ENCODE measurements around the gene PKNOX2. TPM values are rescaled to one million over a fixed set of nuclear protein-coding genes. Genes with fewer than 3 reads are reported as not detected.

The PKNOX2 gene
- total RNA-seq, 4 donors from 2014 or later = 0.83 to 4.1 (median 2.5) TPM

DNA sequence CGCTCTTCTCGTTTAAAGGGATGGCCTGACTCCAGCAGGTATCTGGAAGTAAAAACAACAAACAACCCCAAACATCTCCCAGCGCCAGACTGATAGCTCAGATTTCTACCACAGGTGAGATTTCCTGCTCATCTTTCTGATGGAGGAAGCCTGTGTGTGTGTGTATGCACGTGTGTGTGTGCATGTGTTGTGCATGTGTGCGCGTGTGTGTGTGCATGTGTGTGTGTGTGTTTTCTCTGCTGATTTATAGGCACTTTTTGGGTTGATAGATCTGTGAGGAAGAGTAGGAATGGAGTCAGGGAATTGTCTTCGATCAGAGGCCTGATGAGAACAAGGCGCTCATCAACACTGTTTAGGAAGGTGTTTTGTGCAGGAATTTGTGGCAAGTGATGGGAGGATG lies 103.0 kb downstream of the PKNOX2 start:
- Histone ChIP-seq H3K27ac (replicated peaks in 1 of 4) (no peak overlapping the region), H3K27me3 (peaks cover 0 to 22% (median 0%) of the 10 kb centered on the region in 4 donors), H3K4me3 (no peak overlapping the region), H3K4me1 (peaks cover 11 to 19% (median 16%) of the 10 kb centered on the region in 4 donors), H3K9me3 (no peaks in the 10 kb centered on the region), H3K36me3 (no peaks in the 10 kb centered on the region)
- DNase-seq (ENCODE audit: extremely low spot score) = no peak
- no peak for TF ChIP-seq POLR2A (IDR thresholded peaks at IDR 0.05; ENCODE audit: low read depth)
- TF ChIP-seq EP300 (IDR thresholded peaks at IDR 0.05) = no peak
- no peak for TF ChIP-seq POLR2AphosphoS5 (IDR thresholded peaks at IDR 0.05)
- TF ChIP-seq, protein P1, sequence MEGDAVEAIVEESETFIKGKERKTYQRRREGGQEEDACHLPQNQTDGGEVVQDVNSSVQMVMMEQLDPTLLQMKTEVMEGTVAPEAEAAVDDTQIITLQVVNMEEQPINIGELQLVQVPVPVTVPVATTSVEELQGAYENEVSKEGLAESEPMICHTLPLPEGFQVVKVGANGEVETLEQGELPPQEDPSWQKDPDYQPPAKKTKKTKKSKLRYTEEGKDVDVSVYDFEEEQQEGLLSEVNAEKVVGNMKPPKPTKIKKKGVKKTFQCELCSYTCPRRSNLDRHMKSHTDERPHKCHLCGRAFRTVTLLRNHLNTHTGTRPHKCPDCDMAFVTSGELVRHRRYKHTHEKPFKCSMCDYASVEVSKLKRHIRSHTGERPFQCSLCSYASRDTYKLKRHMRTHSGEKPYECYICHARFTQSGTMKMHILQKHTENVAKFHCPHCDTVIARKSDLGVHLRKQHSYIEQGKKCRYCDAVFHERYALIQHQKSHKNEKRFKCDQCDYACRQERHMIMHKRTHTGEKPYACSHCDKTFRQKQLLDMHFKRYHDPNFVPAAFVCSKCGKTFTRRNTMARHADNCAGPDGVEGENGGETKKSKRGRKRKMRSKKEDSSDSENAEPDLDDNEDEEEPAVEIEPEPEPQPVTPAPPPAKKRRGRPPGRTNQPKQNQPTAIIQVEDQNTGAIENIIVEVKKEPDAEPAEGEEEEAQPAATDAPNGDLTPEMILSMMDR (IDR thresholded peaks at IDR 0.05) = no peak
- WGBS = 89% methylated on average over 8 of the region's 8 CpGs
- intact Hi-C loops (cut with DNase I) = no loop called here

DNA sequence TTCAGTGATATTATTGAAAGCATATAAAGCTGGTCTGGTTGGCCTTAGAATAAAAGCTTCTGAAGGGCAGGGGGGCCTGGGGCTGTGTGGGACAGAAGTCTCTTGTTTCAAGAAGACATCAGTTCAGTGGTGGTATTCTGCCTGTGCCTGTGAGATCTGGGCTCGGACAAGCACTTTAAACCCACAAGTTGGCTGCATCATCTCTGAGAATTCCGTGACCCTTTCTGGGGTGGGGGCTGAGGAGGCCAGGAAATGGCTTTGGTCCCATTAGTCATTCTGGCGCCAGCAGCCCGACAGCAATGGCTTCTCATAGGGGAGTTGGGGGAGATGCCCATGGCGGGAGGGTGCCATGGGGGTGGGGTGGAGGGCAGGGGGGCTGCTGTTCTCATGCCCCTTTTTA lies 104.1 kb downstream of the PKNOX2 start:
- DNase-seq (ENCODE audit: extremely low spot score) = no peak
- intact Hi-C loops (cut with DNase I) = no loop called here
- Histone ChIP-seq H3K27ac (replicated peaks in 1 of 4) (no peak overlapping the region), H3K36me3 (no peaks in the 10 kb centered on the region), H3K9me3 (no peaks in the 10 kb centered on the region), H3K4me1 (peaks cover 3 to 8% (median 6%) of the 10 kb centered on the region in 4 donors), H3K27me3 (peaks cover 0 to 12% (median 0%) of the 10 kb centered on the region in 4 donors), H3K4me3 (no peak overlapping the region)
- WGBS = 78% methylated on average over 4 of the region's 5 CpGs
- TF ChIP-seq, protein P1 (IDR thresholded peaks at IDR 0.05) = no peak
- no peak for TF ChIP-seq EP300 (IDR thresholded peaks at IDR 0.05)
- TF ChIP-seq POLR2AphosphoS5 (IDR thresholded peaks at IDR 0.05) = no peak
- no peak for TF ChIP-seq POLR2A (IDR thresholded peaks at IDR 0.05; ENCODE audit: low read depth)

DNA sequence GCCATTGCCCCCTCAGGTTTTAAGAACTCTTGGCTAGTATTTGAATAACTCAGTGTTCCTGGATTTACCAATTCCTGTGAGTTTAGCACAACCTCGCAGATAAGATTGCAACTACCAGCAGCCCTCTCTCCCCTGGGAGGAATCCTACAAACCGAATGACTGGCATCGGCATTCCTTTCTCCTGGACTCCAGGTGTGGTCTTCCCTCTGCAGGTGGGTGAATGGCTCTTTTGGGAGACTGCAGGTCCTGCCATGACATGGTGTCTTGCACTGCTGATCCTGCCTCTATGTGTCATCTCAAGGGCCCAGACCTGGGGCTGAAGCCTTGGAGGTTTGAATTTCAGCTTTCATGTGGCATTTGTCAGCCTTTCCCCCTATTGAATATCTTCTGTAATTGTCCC lies 105.6 kb downstream of the PKNOX2 start:
- WGBS = 92% methylated on average over 3 of the region's 3 CpGs

DNA sequence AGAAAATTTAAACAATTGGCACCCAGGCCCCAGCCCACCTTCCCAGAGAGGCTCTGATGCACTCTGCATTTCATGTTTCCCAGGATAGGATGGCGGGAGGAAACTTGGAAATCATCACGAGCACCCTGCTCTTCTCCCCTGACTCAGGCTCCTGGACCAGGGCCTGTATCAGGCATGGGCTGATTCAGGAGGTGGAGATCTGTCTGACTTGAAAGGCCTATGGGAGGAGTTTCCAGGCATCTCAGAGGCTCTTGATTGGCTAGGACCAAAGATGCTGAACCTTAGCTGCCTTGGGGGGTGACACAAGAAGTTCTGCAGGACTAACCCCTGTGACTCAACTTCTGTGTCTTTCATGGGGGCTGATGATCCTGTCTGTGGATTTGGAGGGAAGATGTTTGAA lies 106.2 kb downstream of the PKNOX2 start:
- no peaks in the 10 kb centered on the region for H3K27me3 ChIP-seq
- intact Hi-C loops (cut with DNase I) = no loop called here
- TF ChIP-seq, protein P1 (IDR thresholded peaks at IDR 0.05) = no peak
- TF ChIP-seq POLR2A (IDR thresholded peaks at IDR 0.05; ENCODE audit: low read depth) (no peak), POLR2AphosphoS5 (IDR thresholded peaks at IDR 0.05) (no peak)
- H3K4me1 ChIP-seq = no peaks in the 10 kb centered on the region
- no peaks in the 10 kb centered on the region for H3K9me3 ChIP-seq
- H3K4me3 ChIP-seq = no peak overlapping the region
- H3K27ac ChIP-seq (replicated peaks in 1 of 4) = no peak overlapping the region
- WGBS = 100% methylated on average over 2 of the region's 2 CpGs
- no peak for DNase-seq (ENCODE audit: extremely low spot score)
- H3K36me3 ChIP-seq = no peaks in the 10 kb centered on the region

More for the DNA sequence above, 105.6 kb downstream of the PKNOX2 start:
- Histone ChIP-seq H3K36me3 (no peaks in the 10 kb centered on the region), H3K27me3 (no peaks in the 10 kb centered on the region), H3K27ac (replicated peaks in 1 of 4) (no peak overlapping the region), H3K4me1 (no peaks in the 10 kb centered on the region), H3K4me3 (no peak overlapping the region), H3K9me3 (no peaks in the 10 kb centered on the region)
- intact Hi-C loops (cut with DNase I) = no loop called here
- TF ChIP-seq, protein P1 (IDR thresholded peaks at IDR 0.05) = no peak
- TF ChIP-seq EP300 (IDR thresholded peaks at IDR 0.05) (no peak), POLR2A (IDR thresholded peaks at IDR 0.05; ENCODE audit: low read depth) (no peak)
- DNase-seq (ENCODE audit: extremely low spot score) = no peak

DNA sequence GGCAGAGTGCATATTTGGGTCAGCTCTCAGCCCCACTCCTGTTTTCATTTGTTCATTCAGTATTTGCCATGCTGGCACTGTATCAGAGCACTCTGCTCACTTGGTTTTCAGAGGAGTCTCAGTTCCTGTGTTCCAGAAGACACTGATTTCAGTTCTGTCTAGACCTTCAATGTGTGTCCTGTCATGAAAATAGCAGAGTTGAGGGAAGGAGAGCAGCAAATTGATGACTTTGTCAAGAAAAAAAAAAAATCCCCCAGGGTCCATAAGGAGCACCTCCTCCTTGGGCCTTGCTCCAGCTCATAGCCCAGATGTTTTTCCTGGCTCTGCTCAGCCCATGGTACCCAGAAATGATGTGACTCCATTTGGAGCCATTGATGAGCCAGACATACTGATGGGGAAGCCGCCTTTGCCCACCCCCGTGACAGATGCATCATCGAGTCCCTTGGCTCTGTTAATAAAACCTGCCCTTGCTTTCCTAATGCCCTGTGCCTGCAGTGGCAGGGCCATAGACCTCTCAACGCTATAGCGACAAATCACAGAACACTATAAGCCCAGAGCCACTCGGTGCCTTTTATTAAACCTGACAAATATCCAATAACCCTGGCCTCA lies 107.0 kb downstream of the PKNOX2 start:
- no peak overlapping the region for H3K4me3 ChIP-seq
- H3K9me3 ChIP-seq = no peaks in the 10 kb centered on the region
- TF ChIP-seq POLR2A (IDR thresholded peaks at IDR 0.05; ENCODE audit: low read depth) (no peak), EP300 (IDR thresholded peaks at IDR 0.05) (no peak), POLR2AphosphoS5 (IDR thresholded peaks at IDR 0.05) (no peak)
- TF ChIP-seq, protein P1 (IDR thresholded peaks at IDR 0.05) = no peak
- H3K27ac ChIP-seq (replicated peaks in 1 of 4) = no peak overlapping the region
- no peaks in the 10 kb centered on the region for H3K36me3 ChIP-seq
- no peak for DNase-seq (ENCODE audit: extremely low spot score)
- intact Hi-C loops (cut with DNase I) = no loop called here
- no peaks in the 10 kb centered on the region for H3K4me1 ChIP-seq
- 92% methylated on average over 6 of the region's 6 CpGs for WGBS
- H3K27me3 ChIP-seq = no peaks in the 10 kb centered on the region

Data from esophagus muscularis mucosa (tissue), 4 donors.